ENCODE measurements around the gene MPPED2.

DNA sequence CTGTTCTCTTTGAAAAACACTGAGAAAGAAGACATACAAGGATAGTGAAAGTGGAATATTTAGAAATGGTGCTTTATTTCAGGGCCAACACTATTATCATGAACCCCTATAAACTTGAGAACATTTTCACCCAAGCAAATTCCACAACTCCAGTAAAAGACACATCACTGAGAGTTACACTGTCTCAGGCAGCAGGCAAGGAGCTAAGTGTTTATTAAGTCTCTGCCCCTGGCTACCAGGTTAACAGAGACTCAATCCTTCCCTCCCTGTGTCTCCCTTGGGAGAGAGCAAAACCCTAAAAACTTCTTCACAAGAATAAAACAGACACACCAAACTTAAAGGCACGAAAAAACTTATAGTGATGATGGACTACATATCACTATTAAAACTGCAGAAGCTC lies 18.5 kb downstream of the MPPED2 start:
- TF ChIP-seq GATA3 (IDR thresholded peaks at IDR 0.05; ENCODE audit: low read depth, low read length) (no peak), GATA2 (IDR thresholded peaks at IDR 0.05; ENCODE audit: low read depth, low read length) (no peak)

Data from SH-SY5Y (cell line).